GM12878 (cell line): ENCODE data around the gene CREBBP. TPM values are rescaled to one million over a fixed set of nuclear protein-coding genes. Genes with fewer than 3 reads are reported as not detected.

ENCODE experiments used
- ATAC-seq: fragments of 200-7000 bp; cut with Tn5 transposase; 3 replicates; pipeline ENCODE4 v1.9.1; 2020; ENCODE audit warnings: mild to moderate bottlenecking, moderate library complexity
- BruUV-seq: library from RNA; stranded (reverse); fragments of 400-500 nt; replicated peaks from 2 replicates; lab custom pipeline; 2021; lab: Mats Ljungman, UMichigan
- CTCF ChIA-PET: fragments of 300-600 bp; sonication (Branson Sonifier 250); formaldehyde crosslinking; extraction: SDS; loops from one replicate; lab custom pipeline; 2021; ENCODE audit warnings: inconsistent platforms; lab: Yijun Ruan, JAX
- POLR2A ChIA-PET: fragments of 350-600 bp; formaldehyde crosslinking; extraction: SDS; loops from one replicate; lab custom pipeline; 2021; ENCODE audit warnings: inconsistent platforms; lab: Charles Lee
- RAD21 ChIA-PET: fragments of 300-600 bp; sonication (Branson Sonifier 250); formaldehyde crosslinking; loops from one replicate; lab custom pipeline; 2023; ENCODE audit warnings: antibody characterized with exemption; ENCODE audit not compliant: unreplicated experiment; lab: Charles Lee
- SMC1A ChIA-PET: fragments of 300-600 bp; sonication (Branson Sonifier 250); formaldehyde crosslinking; loops from one replicate; lab custom pipeline; 2023; ENCODE audit not compliant: unreplicated experiment, uncharacterized antibody; lab: Charles Lee
- DNase-seq: peaks from one replicate; pipeline ENCODE4 v3.0.0-alpha.2; 2011; ENCODE audit warnings: low read depth, low spot score
- FAIRE-seq: peaks from 3 replicates; lab custom pipeline; 2011; peaks lifted over from hg19 to GRCh38; lab: Jason Lieb, UNC
- H2AFZ ChIP-seq: 2 replicates; pipeline ENCODE4 v1.6.0; 2011; ENCODE audit warnings: low read depth, low read length, control low read depth; ENCODE audit not compliant: control insufficient read depth
- H3K27ac ChIP-seq: 2 replicates; pipeline ENCODE4 v1.5.1; 2011; ENCODE audit warnings: control low read depth; ENCODE audit not compliant: control insufficient read depth, insufficient read depth
- H3K27me3 ChIP-seq, 2 experiments: replicated peaks in 1 of 2; 2 replicates each; pipeline versions ENCODE4 v1.6.0 to v1.6.1; 2011; ENCODE audit warnings: low read length in 1 of 2; ENCODE audit not compliant: control insufficient read depth in 2 of 2, insufficient read depth in 2 of 2
- H3K36me3 ChIP-seq, 2 experiments: 2 replicates each; pipeline ENCODE4 v1.5.1; 2011; ENCODE audit warnings: low read length in 1 of 2; ENCODE audit not compliant: control insufficient read depth in 2 of 2, insufficient read depth in 2 of 2
- H3K4me1 ChIP-seq: 2 replicates; pipeline ENCODE4 v1.6.1; 2011; ENCODE audit warnings: mild to moderate bottlenecking, low read length, moderate library complexity, mixed read lengths; ENCODE audit not compliant: control insufficient read depth, insufficient read depth
- H3K4me2 ChIP-seq: 2 replicates; pipeline ENCODE4 v1.6.0; 2011; ENCODE audit warnings: control low read depth; ENCODE audit not compliant: control insufficient read depth, insufficient read depth
- H3K4me3 ChIP-seq: fragments of 200-600 bp; sonication (generic); 2 replicates; pipeline ENCODE4 v1.5.1; 2016
- H3K79me2 ChIP-seq: 2 replicates; pipeline ENCODE4 v1.6.0; 2011; ENCODE audit warnings: low read length; ENCODE audit not compliant: control insufficient read depth, insufficient read depth
- H3K9ac ChIP-seq: 2 replicates; pipeline ENCODE4 v1.8.0; 2011; ENCODE audit warnings: low read length, control low read depth, mixed read lengths; ENCODE audit not compliant: control insufficient read depth, insufficient read depth
- H3K9me3 ChIP-seq: replicated peaks from 3 replicates; pipeline ENCODE4 v1.5.1; 2011; ENCODE audit warnings: mild to moderate bottlenecking, low read length; ENCODE audit not compliant: control insufficient read depth, insufficient read depth
- H4K20me1 ChIP-seq: 2 replicates; pipeline ENCODE4 v1.6.0; 2011; ENCODE audit not compliant: control insufficient read depth, insufficient read depth
- ATF7 ChIP-seq: fragments of 450-650 bp; IDR thresholded peaks from 2 replicates; pipeline ENCODE4 v1.6.1; 2016; ENCODE audit warnings: low read depth, mild to moderate bottlenecking
- BHLHE40 ChIP-seq, 2 experiments: fragments of 450-650 bp in 1 of 2; IDR thresholded peaks; 2 replicates each; pipeline ENCODE4 v1.6.1; 2011 to 2017; ENCODE audit warnings: low read depth in 2 of 2, borderline replicate concordance in 1 of 2, improper control_type of control experiment in 1 of 2, low read length in 1 of 2, mild to moderate bottlenecking in 1 of 2
- ESRRA ChIP-seq: IDR thresholded peaks from 2 replicates; pipeline ENCODE4 v1.6.1; 2012; ENCODE audit warnings: mild to moderate bottlenecking, low read length, improper control_type of control experiment
- IKZF1 ChIP-seq: fragments of 450-650 bp; conservative IDR thresholded peaks from 2 replicates; pipeline ENCODE4 v1.6.1; 2017; ENCODE audit warnings: antibody characterized with exemption, mild to moderate bottlenecking
- POU2F2 ChIP-seq: IDR thresholded peaks from 3 replicates; pipeline ENCODE4 v1.6.1; 2011; ENCODE audit warnings: low read depth, mild to moderate bottlenecking, low read length, borderline replicate concordance
- RAD21 ChIP-seq: IDR thresholded peaks from 2 replicates; pipeline ENCODE4 v1.6.1; 2011; ENCODE audit warnings: mild to moderate bottlenecking, low read depth, low read length, moderate library complexity; ENCODE audit not compliant: insufficient read depth
- RFX5 ChIP-seq: IDR thresholded peaks from 2 replicates; pipeline ENCODE4 v1.6.1; 2011; ENCODE audit warnings: low read depth, low read length, improper control_type of control experiment
- ZNF207 ChIP-seq: fragments of 450-650 bp; IDR thresholded peaks from 2 replicates; pipeline ENCODE4 v1.6.1; 2014; ENCODE audit warnings: antibody characterized with exemption, mild to moderate bottlenecking, borderline replicate concordance
- ZSCAN29 ChIP-seq: fragments of 450-650 bp; IDR thresholded peaks from 2 replicates; pipeline ENCODE4 v1.6.1; 2017; ENCODE audit warnings: mild to moderate bottlenecking, moderate library complexity
- WGBS: methylation state at CpG from one replicate; pipeline ENCODE4 v1.1.6; 2016; ENCODE audit warnings: low lambda C conversion rate; ENCODE audit not compliant: insufficient replicate concordance, insufficient coverage; ENCODE audit errors: missing lambda C conversion rate; 5-methylcytosine and 5-hydroxymethylcytosine counted together
- in situ Hi-C: fragments of 300-500 bp; cut with MboI; formaldehyde crosslinking; loops from 9 replicates; pipeline ENCODE4 v1.14.3; 2018; ENCODE audit warnings: mixed read lengths
- intact Hi-C: fragments of 100-400 bp; cut with micrococcal nuclease; formaldehyde crosslinking; loops from one replicate; pipeline ENCODE4 v1.14.2; 2022; ENCODE audit not compliant: unreplicated experiment
- polyA plus RNA-seq, 11 experiments: library from polyadenylated mRNA; depleted of rRNA in 4 of 11; unstranded in 6 of 11; stranded (reverse) in 5 of 11; fragments of >200 nt; fragmentation: Nextera tagmentation in 4 of 11; fragmentation: Illumina TruSeq in 1 of 11; extraction: Ambion mirVana in 4 of 11; extraction: Trizol in 1 of 11; gene quantifications; 1 replicate in 1 of 11; 2 replicates in 10 of 11; pipeline versions ENCODE4 v1.2.1 to v1.2.3, GENCODE V29; 2011 to 2016; ENCODE audit warnings: inconsistent platforms in 2 of 11, missing spikeins in 2 of 11, low read depth in 1 of 11
- total RNA-seq, 4 experiments: library from RNA; depleted of rRNA in 3 of 4; stranded (reverse); fragments of >200 nt in 3 of 4; fragmentation: Illumina TruSeq in 1 of 4; extraction: Trizol in 1 of 4; gene quantifications; 2 replicates each; pipeline versions ENCODE4 v1.2.1 to v1.2.3, GENCODE V29; 2013 to 2021
- TF ChIP-seq, protein P1 (sequence below): fragments of 450-650 bp; IDR thresholded peaks from 2 replicates; pipeline ENCODE4 v1.6.1; 2016; ENCODE audit warnings: mild to moderate bottlenecking, moderate library complexity, borderline replicate concordance
- TF ChIP-seq, protein P2 (sequence below): fragments of 450-650 bp; IDR thresholded peaks from 2 replicates; pipeline ENCODE4 v1.6.1; 2017; ENCODE audit warnings: mild to moderate bottlenecking, low read depth, inconsistent platforms; ENCODE audit not compliant: poor library complexity, severe bottlenecking

CREBBP gene
- total and polyA plus RNA-seq, 10 of the 15 experiments (the other 5 are each of a cell fraction or from before 2014, with no cell fraction given), result 3.4 to 32.7 (median 7.9) TPM

GRCh38 chr16:3858801-3859200, 21.7 kb downstream of the CREBBP start (continued):
- TF ChIP-seq, protein P1, sequence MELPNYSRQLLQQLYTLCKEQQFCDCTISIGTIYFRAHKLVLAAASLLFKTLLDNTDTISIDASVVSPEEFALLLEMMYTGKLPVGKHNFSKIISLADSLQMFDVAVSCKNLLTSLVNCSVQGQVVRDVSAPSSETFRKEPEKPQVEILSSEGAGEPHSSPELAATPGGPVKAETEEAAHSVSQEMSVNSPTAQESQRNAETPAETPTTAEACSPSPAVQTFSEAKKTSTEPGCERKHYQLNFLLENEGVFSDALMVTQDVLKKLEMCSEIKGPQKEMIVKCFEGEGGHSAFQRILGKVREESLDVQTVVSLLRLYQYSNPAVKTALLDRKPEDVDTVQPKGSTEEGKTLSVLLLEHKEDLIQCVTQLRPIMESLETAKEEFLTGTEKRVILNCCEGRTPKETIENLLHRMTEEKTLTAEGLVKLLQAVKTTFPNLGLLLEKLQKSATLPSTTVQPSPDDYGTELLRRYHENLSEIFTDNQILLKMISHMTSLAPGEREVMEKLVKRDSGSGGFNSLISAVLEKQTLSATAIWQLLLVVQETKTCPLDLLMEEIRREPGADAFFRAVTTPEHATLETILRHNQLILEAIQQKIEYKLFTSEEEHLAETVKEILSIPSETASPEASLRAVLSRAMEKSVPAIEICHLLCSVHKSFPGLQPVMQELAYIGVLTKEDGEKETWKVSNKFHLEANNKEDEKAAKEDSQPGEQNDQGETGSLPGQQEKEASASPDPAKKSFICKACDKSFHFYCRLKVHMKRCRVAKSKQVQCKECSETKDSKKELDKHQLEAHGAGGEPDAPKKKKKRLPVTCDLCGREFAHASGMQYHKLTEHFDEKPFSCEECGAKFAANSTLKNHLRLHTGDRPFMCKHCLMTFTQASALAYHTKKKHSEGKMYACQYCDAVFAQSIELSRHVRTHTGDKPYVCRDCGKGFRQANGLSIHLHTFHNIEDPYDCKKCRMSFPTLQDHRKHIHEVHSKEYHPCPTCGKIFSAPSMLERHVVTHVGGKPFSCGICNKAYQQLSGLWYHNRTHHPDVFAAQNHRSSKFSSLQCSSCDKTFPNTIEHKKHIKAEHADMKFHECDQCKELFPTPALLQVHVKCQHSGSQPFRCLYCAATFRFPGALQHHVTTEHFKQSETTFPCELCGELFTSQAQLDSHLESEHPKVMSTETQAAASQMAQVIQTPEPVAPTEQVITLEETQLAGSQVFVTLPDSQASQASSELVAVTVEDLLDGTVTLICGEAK, result no peak
- TF ChIP-seq IKZF1 (peak; percentile 57), ATF7 (peak; percentile 54)

- ATAC-seq (peak; percentile 65), DNase-seq (peak; percentile 42), FAIRE-seq (no peak)
- H3K9me3 ChIP-seq, result no peaks in the 10 kb centered on the region
- peaks cover 89% of the 10 kb centered on the region for H3K79me2 ChIP-seq
- H2AFZ ChIP-seq, result no peak overlapping the region
- peaks cover 62% of the 10 kb centered on the region for H3K4me1 ChIP-seq
- 62% methylated on average over 12 of the region's 12 CpGs for WGBS
- ChIA-PET SMC1A (interaction anchor here (0.7 to 13.4 kb wide), 5 partner anchors 9 to 106 kb away, joined by 3 to 160 read pairs (median 3); no protein-coding TSS in a partner anchor), CTCF (interaction anchor here (0.9 to 2.1 kb wide), 5 partner anchors 9 to 397 kb away, joined by 3 to 8 read pairs (median 4); no protein-coding TSS in a partner anchor), POLR2A (interaction anchor here (0.7 to 1.8 kb wide), 3 partner anchors 10 to 22 kb away, joined by 3 to 7 read pairs (median 3); no protein-coding TSS in a partner anchor), RAD21 (interaction anchor here (1.1 to 2.4 kb wide), 5 partner anchors 15 to 85 kb away, joined by 3 to 9 read pairs (median 4); no protein-coding TSS in a partner anchor)
- H3K4me3 ChIP-seq, result 0 out of 2 replicates have a peak overlapping the region, but pooled peaks have one; percentile 29
- H3K36me3 ChIP-seq, result peaks cover 4 to 8% of the 10 kb centered on the region in 2 experiments; a peak in 3 of 4 replicates
- H4K20me1 ChIP-seq, result peaks cover 8% of the 10 kb centered on the region; the same call in 1 of the 2 replicates
- H3K4me2 ChIP-seq, result peak overlapping the region; percentile 67
- H3K9ac ChIP-seq, result no peak overlapping the region
- in situ Hi-C loops (no loop called here), intact Hi-C loops (loop anchor here (5.0 kb wide), 1 partner anchor 40 kb away; no protein-coding TSS in a partner anchor)
- no TSS peak for BruUV-seq
- H3K27ac ChIP-seq, result peak overlapping the region; percentile 60
- no peaks in the 10 kb centered on the region for H3K27me3 ChIP-seq
- no peak for TF ChIP-seq ZSCAN29
- no peak for TF ChIP-seq BHLHE40 (IDR thresholded peaks at IDR 0.05; ENCODE audit: borderline replicate concordance in 1 of 2, low read depth in 2 of 2, low read length in 1 of 2)
- TF ChIP-seq, protein P2, sequence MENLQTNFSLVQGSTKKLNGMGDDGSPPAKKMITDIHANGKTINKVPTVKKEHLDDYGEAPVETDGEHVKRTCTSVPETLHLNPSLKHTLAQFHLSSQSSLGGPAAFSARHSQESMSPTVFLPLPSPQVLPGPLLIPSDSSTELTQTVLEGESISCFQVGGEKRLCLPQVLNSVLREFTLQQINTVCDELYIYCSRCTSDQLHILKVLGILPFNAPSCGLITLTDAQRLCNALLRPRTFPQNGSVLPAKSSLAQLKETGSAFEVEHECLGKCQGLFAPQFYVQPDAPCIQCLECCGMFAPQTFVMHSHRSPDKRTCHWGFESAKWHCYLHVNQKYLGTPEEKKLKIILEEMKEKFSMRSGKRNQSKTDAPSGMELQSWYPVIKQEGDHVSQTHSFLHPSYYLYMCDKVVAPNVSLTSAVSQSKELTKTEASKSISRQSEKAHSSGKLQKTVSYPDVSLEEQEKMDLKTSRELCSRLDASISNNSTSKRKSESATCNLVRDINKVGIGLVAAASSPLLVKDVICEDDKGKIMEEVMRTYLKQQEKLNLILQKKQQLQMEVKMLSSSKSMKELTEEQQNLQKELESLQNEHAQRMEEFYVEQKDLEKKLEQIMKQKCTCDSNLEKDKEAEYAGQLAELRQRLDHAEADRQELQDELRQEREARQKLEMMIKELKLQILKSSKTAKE, result peak; percentile 42
- no peak for TF ChIP-seq RFX5
- TF ChIP-seq ZNF207, result no peak
- no peak for TF ChIP-seq RAD21
- TF ChIP-seq POU2F2, result 0 out of 3 replicates have a peak, but pooled peaks have one; percentile 42
- TF ChIP-seq ESRRA, result no peak
Observed at GRCh38 chr16:3857189-3858043, 23.1 kb downstream of the CREBBP start.
